Stimulated activated CD4-positive, alpha-beta T cell treated with anti-CD3 and anti-CD28 coated beads, Interleukin-1b, Interleukin-23, amount 100 ng/mL, for 4 hours (primary cell): ENCODE results near the gene CRADD.

Source experiments
- DNase-seq, 2 donors: peaks; one replicate each; pipeline ENCODE4 v3.0.0-alpha.2; 2020; ENCODE audit warnings: low read depth in 2 of 2

CRADD gene

DNA sequence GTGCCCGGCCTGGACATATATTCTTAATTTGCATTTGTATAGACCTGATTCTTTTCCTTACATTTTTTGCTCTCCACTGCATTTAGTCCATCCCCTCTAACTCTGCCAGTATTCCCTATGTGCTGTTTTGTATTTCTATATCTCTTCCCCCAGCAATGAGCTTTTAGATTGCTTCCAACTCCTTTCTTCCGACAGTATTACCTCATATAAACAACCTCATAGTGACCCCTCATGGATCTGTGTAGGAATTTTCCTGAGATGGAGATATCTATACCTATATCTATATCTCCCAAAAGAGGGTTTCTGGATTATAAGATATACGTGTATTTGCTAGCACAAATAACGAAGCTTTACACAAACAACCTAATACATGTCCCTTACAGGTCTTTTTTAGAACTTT, 161.9 kb downstream of the CRADD start:
- DNase-seq: no peak

DNA sequence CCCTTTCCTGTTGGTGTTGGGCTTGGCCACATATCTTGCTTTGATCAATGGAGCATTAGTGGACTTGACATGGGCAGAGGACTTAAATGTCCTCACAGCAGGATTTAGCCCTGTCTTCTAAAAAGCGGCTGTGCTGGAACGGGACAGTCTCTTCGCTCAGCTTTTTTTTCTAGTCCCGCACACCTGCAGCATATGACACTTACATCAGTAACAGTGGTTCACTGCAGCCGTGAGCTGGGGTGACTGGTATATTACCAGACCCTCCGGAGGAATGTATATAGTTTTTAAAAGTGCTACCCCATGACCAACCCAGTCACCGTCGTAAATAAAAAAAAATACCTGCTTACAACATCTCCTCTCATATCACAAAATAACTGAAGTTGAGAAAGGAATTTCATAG, 164.5 kb downstream of the CRADD start:
- DNase-seq: no peak

DNA sequence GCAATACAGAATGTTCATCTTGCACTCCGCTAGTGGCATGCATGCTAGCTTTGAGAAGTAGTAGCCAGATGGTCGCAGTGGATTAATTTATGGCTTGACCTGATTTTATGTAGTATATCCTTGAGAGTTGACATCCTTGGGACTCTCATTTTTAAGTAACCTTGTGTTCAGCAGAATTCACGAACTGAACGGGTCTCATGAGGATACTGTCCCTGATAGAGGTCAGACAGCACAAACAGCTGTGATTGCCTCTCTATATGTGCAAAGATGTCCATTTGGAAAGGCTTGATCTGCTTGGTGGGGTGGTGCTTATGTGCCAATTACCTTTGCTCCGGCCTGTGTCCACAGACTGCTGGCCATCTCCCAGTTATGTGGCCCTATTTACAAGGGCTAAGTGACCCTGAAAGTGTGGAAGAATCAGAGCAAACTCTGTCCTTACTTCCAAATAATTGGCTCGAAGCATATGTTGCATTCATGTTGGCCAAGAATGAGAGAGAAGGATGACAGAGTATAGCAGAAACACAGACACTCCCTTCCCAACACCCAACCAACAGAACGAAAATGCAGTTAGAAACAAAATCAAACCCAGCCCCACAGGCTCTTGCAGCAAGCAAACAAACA, 167.1 kb downstream of the CRADD start:
- no peak for DNase-seq

DNA sequence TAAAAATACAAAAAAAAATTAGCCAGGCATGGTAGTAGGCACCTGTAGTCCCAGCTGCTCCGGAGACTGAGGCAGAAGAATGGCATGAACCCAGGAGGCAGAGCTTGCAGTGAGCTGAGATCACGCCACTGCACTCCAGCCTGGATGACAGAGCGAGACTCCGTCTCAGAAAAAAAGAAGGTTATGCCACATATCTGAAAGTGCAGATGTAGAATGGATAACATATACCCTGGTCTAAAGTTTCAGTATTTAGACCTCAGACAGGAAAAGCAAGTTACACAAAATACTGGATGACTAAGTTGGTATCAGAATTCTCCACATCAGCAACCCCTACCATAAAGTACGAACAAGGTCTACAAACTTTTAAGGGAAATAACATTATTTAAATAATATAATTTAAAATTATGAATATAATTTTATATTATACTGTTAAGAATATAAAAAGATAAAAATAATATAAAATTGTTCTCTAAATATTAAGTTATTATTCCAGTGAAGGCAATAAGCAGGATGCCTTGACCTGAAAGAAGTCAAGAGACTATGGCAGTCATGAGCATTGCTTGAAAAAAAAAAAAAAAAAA, 169.9 kb downstream of the CRADD start:
- DNase-seq: no peak

DNA sequence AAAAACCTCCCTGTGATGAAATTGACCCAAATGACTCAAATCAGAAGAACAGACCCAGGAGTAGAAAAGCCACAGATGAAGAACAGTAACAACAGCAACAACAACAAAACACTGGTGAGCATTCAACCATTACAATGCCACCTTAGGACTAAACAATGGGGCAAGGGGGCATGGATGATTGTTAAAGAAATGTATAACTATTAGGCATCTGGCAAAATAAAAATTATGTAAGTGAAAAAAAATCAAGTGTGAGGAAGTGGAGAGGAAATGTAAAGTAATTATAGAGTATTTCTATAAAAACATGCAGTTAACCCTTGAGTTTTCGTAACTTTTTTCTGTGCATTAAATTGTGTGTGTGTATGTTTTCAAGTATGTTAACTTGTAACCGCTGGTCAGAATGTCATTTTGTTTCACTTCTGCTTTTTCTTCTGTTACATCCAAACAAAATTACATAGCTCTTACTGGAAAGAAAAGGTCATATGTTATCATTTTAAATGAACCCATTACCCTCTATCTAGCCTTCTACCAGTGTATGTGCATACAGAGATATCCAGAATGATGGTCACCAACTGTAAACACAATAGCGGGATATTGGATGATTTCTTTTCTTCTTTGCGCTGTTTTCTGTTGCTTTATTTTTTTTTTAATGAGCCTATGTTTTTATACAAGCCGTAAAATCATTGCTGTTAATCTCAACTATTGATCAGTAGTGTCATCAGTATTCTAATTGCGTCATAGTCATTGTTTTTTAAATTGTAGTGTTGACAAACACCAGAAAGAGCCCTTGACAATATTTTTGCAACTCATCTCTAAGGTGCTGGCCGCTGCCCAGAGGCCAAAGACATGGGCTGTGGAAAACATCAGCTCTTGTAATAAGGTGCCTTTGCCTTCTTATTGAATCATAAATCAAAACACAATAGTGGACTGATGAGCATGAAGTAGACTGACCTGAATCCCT, 170.6 kb downstream of the CRADD start:
- DNase-seq: no peak

DNA sequence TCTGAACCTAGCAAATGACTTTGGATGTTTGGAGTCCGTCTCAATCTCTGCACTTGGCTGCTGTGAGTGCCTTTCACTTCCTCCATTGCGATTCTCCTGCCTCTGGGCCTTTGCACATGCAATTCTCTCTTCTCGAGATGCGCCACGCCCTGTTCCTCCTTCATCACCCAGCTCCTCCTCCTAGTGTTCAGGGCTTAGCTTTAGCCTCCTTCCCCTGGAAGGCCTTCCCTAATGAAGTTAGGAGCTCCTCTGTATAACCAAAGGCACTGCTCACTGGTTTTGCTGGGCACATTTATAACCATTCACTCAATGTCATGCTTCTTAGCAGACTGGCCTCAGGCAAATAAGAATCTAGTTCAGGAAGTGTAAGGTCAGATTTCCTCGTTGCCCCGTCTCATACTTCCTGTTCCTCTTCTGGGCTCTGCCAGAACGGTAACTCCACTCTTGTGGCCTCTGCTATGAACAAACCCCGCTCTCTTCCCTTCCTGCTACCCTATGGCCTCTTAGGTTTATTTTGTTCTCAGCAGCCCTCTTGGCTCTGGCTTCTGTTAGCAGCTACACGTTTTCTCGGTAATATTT, 171.4 kb downstream of the CRADD start:
- no peak for DNase-seq

DNA sequence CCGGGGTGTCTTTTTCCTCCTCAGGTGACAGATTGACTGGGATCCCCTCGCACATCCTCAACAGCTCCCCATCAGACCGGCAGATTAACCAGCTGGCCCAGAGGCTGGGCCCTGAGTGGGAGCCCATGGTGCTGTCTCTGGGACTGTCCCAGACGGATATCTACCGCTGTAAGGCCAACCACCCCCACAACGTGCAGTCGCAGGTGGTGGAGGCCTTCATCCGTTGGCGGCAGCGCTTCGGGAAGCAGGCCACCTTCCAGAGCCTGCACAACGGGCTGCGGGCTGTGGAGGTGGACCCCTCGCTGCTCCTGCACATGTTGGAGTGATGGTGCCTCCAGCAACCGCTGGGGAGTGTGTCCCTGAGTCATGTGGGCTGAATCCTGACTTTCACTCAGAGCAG, 172.8 kb downstream of the CRADD start:
- no peak for DNase-seq

DNA sequence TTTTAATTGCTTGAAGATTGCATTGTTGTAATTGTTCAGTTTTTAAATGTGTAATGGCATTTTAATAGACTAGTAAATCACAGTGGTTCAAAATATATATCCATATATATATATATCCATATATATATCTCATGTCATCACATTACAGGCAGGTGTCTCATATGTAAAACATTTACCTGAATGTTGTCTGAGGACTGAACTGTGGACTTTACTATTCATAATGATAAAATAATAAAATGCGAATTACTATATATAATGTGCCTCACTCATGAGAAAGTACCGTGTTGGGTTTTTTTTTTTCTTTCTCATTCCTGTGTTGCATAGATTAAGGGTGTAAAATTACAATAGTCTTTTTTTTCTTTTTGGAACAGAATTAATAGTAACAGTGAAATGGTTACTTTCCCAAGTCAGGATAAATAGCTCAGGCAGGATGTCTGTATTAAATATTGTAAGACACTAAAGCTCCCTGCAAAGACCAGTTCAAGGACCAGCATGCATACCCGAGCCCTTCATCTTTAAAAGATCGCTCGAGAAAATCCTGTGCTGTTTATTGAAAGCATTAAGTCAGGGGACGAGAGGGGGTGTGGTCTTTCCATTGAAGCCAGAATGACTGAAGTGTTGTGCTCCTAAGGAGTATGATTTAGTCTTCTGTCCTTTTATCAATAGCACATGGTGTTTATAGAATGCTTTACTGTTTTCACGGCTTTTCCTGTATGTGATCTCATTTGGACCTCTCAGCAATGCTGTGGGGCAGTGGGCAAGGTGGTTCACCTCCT, 173.5 kb downstream of the CRADD start:
- DNase-seq: no peak

DNA sequence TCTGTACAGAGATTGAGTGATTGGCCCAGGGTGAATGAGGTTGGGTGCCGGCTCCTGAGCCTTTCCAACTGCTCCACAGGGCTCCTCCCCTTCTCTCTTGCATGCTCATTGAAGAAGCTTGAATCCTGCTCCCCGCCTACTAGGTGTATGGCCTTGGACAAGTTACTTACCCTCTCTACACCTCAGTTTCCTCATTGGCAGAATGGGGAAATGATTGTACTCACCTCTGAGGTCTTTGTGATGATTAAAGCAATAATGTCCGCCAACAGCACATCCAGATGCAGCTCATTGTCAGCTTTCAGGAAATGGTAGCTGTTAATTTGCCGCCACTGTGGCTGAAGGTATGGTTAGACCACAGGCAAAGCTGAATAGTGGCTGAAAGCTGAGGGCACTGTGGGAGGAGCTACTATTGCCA, 174.1 kb downstream of the CRADD start:
- DNase-seq: no peak

DNA sequence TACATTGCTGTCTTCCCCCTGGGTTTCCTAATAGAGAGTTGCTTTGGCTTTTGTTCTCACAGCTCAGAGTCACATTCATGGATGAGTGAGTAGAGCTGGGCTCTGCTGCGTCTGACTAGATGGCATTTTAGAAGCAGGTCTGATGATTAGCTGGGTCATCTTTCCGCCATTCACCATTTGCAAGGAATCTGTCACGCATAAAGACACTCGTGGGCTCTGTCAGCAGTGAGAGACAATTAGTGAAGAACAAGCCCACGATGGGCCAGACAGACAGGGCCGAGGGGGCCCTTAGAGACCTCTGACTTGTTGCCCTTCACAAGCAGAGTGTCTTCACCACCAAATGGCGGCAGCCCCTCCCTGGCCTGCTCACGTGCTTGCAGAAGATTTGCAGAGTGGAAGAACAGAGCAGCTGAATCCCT, 175.0 kb downstream of the CRADD start:
- no peak for DNase-seq

DNA sequence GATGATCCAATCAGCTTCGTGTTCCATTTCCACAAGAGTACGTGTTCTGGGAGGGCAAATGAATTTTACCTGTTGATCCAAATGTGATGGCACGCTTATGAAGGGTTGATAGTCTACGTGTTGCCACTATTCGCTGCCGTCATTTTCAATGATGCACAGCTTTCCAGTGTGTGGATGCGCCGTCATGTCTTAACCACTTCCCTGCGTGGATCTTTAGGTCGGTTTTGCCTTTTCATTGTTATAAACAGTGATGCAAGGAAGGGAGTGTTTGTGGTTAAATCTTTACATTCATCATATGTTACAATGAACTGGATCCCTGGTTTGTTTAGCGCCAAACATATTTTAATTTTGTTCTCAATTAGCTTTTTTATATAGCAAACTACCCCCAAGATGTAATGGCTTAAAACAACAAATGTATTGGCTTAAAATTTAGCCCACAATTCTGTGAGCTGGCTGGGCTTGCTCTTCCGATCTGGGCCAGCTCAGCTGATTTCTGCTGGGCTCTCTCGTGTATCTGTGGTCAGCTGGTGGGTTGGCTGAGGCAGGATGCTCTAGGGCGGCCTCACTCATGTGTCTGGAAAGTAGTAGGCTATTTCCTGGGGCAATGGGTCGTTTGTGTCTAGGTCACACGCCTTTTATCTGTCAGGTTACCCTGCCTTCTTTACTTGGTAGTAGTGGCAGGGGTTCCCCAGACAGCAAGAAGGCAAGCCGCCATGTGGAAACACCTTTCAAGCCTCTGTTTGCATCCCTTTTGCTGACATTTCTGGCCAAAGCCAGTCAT, 176.7 kb downstream of the CRADD start:
- DNase-seq: no peak

DNA sequence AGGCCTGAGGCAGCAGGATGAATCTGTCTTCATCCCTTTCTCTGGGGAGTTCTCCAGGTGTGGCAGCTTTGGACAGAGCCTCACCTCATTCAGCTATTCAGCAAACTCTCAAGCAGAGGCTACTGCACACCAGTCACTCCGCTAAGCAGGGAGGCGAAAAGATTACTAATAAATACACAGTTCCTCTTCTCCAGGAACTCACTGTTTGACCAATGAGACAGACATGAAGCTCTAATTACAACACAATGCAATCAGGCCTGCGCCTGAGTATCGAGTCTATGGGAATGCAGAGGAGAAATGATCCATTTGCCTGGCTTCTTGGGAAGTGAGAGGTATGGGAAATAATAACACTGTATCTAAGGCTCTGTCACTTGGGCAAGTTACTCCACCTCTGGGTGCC, 178.1 kb downstream of the CRADD start:
- DNase-seq: no peak

DNA sequence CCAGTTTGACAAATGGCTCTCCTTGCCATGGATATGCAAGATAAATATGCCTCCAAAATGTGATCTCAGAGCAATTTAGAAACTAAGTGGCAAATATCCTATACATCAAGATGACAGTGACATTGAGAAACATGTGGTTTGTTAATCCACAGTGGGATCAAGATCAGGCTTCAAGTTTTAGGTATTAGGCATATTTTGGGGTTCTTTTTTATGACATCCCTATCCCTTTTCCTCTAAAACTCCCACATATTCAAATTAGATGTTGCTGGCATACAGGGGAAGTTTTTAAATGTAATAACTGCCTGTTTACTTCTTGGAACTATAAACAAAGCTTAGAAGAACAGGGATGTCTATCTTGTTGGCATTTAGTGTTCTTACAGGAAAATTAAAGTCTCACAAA, 179.4 kb downstream of the CRADD start:
- DNase-seq: no peak

DNA sequence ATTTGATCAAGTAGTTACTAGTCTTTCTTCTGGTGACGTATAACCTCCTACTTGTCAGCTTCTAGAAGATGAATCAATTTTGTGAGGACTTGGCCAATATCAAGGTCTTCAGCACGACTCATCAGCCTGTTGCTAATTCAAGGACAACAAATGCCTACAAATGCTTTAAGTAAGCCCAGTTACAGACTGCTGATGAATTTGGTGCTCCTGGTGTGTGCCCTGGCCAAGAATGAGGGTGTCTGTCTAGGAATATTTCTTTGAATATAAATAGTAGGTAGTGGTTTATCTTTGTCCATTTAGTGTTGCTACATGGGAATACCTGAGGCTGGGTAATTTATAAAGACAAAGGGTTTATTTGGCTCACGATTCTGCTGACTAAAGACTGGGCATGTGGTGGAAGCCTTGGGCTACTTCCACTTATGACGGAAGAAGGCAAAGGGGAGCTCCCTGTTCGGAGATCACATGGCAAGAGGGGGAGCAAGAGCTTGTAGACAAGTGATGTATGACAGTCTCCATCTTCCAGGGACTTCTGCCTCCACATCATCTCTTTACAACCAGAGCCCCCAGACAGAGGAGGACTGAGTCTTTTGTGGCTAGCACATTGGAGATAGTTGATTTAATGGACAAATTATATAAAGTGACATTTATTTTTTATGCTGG, 180.2 kb downstream of the CRADD start:
- no peak for DNase-seq

DNA sequence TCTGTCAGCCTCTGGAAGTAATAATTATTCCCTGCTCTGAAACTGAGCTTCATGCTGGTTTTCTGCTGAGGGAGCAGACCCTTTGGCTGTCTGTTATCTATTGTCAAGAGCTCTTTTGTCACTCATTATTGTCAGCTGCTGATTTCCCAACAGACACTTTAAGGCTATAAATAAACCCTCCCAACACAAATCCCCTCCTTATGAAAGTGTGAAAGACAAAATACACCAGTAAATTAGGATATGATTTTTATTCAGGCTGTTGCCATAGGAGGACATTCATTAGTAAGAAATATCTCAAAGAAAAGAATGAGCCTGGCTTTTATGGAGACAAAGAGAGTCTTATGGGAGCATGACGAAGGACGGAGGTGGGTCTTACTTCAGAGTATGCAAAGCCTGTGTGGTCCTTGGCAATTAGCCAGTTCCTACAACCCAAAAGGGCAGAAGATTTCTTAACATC, 180.8 kb downstream of the CRADD start:
- DNase-seq: no peak

DNA sequence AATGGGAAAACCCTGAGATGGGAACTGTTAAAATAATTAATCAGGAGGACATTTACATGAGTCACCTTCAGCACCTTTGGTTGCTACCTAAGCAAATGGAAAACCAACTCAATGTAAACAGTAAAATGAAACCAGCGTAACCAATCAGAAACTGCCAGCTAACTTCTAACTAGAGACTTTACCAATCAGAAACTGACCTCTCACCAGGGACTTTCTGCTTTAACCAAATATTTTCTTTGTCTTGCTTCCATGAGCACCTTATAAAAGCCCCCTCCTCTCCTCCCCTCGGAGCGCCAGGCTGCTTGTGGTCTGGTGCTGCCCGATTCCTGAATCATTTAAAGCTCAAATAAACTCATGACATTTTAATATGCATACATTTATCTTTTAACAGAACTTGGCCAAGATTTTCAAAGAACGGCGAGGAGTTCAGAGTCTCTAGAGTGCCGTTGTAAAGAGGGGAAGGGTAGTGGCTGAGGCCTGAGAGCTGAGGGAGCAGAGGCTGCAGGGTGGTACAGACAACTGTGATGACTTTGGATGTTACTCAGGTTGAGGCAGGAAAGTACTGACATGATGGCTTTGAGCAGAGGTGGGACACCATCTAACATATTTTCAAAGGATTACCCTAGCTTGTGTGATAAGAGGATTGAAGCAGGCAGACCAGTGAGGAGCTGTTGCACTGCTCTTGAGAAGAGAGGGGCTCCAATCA, 183.6 kb downstream of the CRADD start:
- no peak for DNase-seq

DNA sequence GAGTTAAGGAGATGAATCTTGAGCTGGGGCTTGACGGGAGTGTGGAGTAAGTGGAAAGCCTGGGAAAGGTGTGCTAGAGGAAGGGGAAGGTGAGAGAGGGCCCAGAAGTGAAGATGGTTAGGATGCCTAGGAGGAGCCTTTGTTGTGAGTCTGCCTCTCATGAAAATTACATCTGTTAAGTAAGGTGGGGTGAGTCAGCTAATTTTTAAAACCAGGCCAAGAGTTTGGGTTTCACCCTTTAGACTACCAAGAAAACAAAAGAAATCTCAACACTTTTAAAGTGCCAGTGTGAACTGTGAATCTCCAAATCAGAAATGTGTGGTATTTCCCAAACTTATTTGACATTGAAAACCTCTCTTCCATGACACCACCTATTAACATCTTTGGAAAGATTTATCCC, 185.2 kb downstream of the CRADD start:
- no peak for DNase-seq

DNA sequence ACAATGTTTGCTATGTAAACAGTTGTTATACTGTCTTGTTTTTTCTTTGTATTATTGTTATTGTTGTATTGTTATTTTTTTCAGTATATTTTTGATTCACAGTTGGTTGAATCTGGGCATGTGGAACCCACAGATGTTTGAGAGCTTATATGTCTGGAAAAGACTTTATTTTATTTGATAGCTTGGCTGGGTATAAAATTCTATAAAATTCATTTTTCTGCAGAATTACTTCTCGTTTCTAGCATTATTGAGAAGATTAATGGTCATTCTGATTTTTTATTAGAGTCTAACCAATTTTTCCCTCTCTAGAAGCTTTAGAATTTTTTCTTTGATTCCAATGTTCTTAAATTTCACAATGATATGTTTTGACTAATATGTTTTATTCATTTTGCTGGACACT, 188.6 kb downstream of the CRADD start:
- DNase-seq: no peak

DNA sequence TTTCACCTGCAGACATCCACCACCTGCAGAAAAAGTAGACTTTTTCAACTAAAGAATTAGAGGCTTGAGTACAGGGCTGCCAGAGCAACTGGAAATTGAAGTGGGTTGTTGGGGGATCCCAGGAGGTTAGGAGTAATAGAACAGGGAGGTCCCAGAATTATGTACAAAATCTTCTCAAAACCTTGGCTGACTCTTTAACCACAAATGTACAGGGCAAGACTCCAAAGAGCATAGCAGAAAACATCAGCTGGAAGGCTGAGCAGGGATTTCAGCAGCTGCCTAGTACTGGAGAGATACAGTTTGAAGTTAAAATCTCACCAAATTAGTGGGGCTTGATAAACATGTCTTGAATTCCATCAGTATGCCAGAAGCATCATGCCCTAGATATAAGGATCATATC, 191.6 kb downstream of the CRADD start:
- no peak for DNase-seq
